ENCODE results near the gene HASPIN. TPM values are rescaled to one million over a fixed set of nuclear protein-coding genes. Genes with fewer than 3 reads are reported as not detected.
"Not testable (repeated sequence)": the region's sequence is repeated elsewhere in the genome, so short reads cannot be mapped to it uniquely, and the experiment has no call there.

Gene HASPIN
- polyA plus RNA-seq, 3 donors, result 0.06 to 0.22 (median 0.12) TPM

- H3K27ac ChIP-seq (ENCODE audit: low read depth, low read length), result no peak overlapping the region
- WGBS, 3 donors, result 38 to 72% (median 69%) methylated on average over 2 of the region's 2 CpGs
Measured at GRCh38 chr17:3727041-3727440, 3.3 kb downstream of the HASPIN start.

GRCh38 chr17:3728099-3728498 is 4.4 kb downstream of the HASPIN start:
- 94 to 100% (median 98%) methylated on average over 3 of the region's 3 CpGs for WGBS, 3 donors
- not testable (repeated sequence) for H3K27ac ChIP-seq (ENCODE audit: low read depth, low read length)

- 59 to 97% (median 83%) methylated on average over 6 of the region's 6 CpGs for WGBS, 3 donors
- no peak overlapping the region for H3K27ac ChIP-seq (ENCODE audit: low read depth, low read length)
Measured at GRCh38 chr17:3729881-3730280, 6.2 kb downstream of the HASPIN start.

- 48 to 55% (median 51%) methylated on average over 8 to 9 of the region's 9 CpGs for WGBS, 3 donors
- H3K27ac ChIP-seq (ENCODE audit: low read depth, low read length), result no peak overlapping the region
Measured at GRCh38 chr17:3730881-3731429, 7.3 kb downstream of the HASPIN start.

GRCh38 chr17:3732210-3732621 is 8.5 kb downstream of the HASPIN start:
- 44 to 57% (median 51%) methylated on average over 9 of the region's 9 CpGs for WGBS, 3 donors
- no peak overlapping the region for H3K27ac ChIP-seq (ENCODE audit: low read depth, low read length)

- WGBS, 3 donors, result 85 to 94% (median 91%) methylated on average over 10 of the region's 10 CpGs
- not testable (repeated sequence) for H3K27ac ChIP-seq (ENCODE audit: low read depth, low read length)
Measured at GRCh38 chr17:3734911-3735276, 11.2 kb downstream of the HASPIN start.

- no peak overlapping the region for H3K27ac ChIP-seq (ENCODE audit: low read depth, low read length)
- WGBS, 3 donors, result 66 to 74% (median 67%) methylated on average over 8 of the region's 8 CpGs
Measured at GRCh38 chr17:3735515-3735914, 11.8 kb downstream of the HASPIN start.

GRCh38 chr17:3738562-3739295 is 15.0 kb downstream of the HASPIN start:
- 22 to 67% (median 58%) methylated on average over 16 of the region's 16 CpGs for WGBS, 3 donors
- no peak overlapping the region for H3K27ac ChIP-seq (ENCODE audit: low read depth, low read length)

GRCh38 chr17:3739422-3740124 is 15.9 kb downstream of the HASPIN start:
- WGBS, 3 donors, result 74 to 84% (median 82%) methylated on average over 16 of the region's 16 CpGs
- no peak overlapping the region for H3K27ac ChIP-seq (ENCODE audit: low read depth, low read length)

- WGBS, 3 donors, result 54 to 67% (median 56%) methylated on average over 14 of the region's 14 CpGs
- no peak overlapping the region for H3K27ac ChIP-seq (ENCODE audit: low read depth, low read length)
Measured at GRCh38 chr17:3740611-3741073, 16.9 kb downstream of the HASPIN start.

GRCh38 chr17:3744014-3744413 is 20.3 kb downstream of the HASPIN start:
- 59 to 78% (median 76%) methylated on average over 3 of the region's 3 CpGs for WGBS, 3 donors
- H3K27ac ChIP-seq (ENCODE audit: low read depth, low read length), result no peak overlapping the region

- WGBS, 3 donors, result 76 to 87% (median 83%) methylated on average over 10 of the region's 10 CpGs
- H3K27ac ChIP-seq (ENCODE audit: low read depth, low read length), result no peak overlapping the region
Measured at GRCh38 chr17:3745071-3745470, 21.4 kb downstream of the HASPIN start.

- WGBS, 3 donors, result 66 to 88% (median 69%) methylated on average over 9 of the region's 9 CpGs
- no peak overlapping the region for H3K27ac ChIP-seq (ENCODE audit: low read depth, low read length)
Measured at GRCh38 chr17:3747805-3748204, 24.1 kb downstream of the HASPIN start.

GRCh38 chr17:3748576-3748975 is 24.9 kb downstream of the HASPIN start:
- WGBS, 3 donors, result 80 to 90% (median 85%) methylated on average over 7 of the region's 7 CpGs
- H3K27ac ChIP-seq (ENCODE audit: low read depth, low read length), result no peak overlapping the region

- H3K27ac ChIP-seq (ENCODE audit: low read depth, low read length), result no peak overlapping the region
- WGBS, 3 donors, result 83 to 88% (median 87%) methylated on average over 17 of the region's 17 CpGs
Measured at GRCh38 chr17:3750296-3750695, 26.6 kb downstream of the HASPIN start.

GRCh38 chr17:3750926-3751325 is 27.2 kb downstream of the HASPIN start:
- WGBS, 3 donors, result 69 to 75% (median 72%) methylated on average over 8 of the region's 8 CpGs

GRCh38 chr17:3751836-3752235 is 28.1 kb downstream of the HASPIN start:
- H3K27ac ChIP-seq (ENCODE audit: low read depth, low read length), result no peak overlapping the region
- WGBS, 3 donors, result 95 to 96% (median 95%) methylated on average over 14 to 15 of the region's 15 CpGs

More at GRCh38 chr17:3750926-3751325, 27.2 kb downstream of the HASPIN start:
- no peak overlapping the region for H3K27ac ChIP-seq (ENCODE audit: low read depth, low read length)

GRCh38 chr17:3753624-3754023 is 29.9 kb downstream of the HASPIN start:
- no peak overlapping the region for H3K27ac ChIP-seq (ENCODE audit: low read depth, low read length)
- WGBS, 3 donors, result 61 to 78% (median 77%) methylated on average over 12 of the region's 12 CpGs

- H3K27ac ChIP-seq (ENCODE audit: low read depth, low read length), result no peak overlapping the region
- WGBS, 3 donors, result 78 to 87% (median 79%) methylated on average over 18 of the region's 18 CpGs
Measured at GRCh38 chr17:3754066-3754457, 30.4 kb downstream of the HASPIN start.
